Activated T-cell treated with anti-CD3 and anti-CD28 coated beads for 48 hours (primary cell): Measurements from ENCODE around the gene FAM240A.

ENCODE experiments used
- DNase-seq: peaks from one replicate; pipeline ENCODE4 v3.0.0-alpha.2; 2020; ENCODE audit warnings: low read depth

FAM240A gene

GRCh38 chr3:46662771-46663551, 50.6 kb downstream of the FAM240A start:
- DNase-seq: no peak

- DNase-seq: no peak
These were observed 51.3 kb downstream of the FAM240A start for GRCh38 chr3:46663591-46664135.

- DNase-seq: no peak
These were observed 52.1 kb downstream of the FAM240A start for GRCh38 chr3:46664188-46664970.

GRCh38 chr3:46664971-46665762, 52.8 kb downstream of the FAM240A start:
- DNase-seq: no peak

- no peak for DNase-seq
These were observed 53.6 kb downstream of the FAM240A start for GRCh38 chr3:46665763-46666452.

GRCh38 chr3:46666453-46666845, 54.1 kb downstream of the FAM240A start:
- DNase-seq: no peak

- no peak for DNase-seq
These were observed 54.8 kb downstream of the FAM240A start for GRCh38 chr3:46667061-46667621.

- DNase-seq: no peak
These were observed 55.3 kb downstream of the FAM240A start for GRCh38 chr3:46667657-46668056.

- no peak for DNase-seq
These were observed 55.8 kb downstream of the FAM240A start for GRCh38 chr3:46668116-46668515.

- DNase-seq: no peak
These were observed 56.3 kb downstream of the FAM240A start for GRCh38 chr3:46668591-46668990.

GRCh38 chr3:46669191-46669999, 57.1 kb downstream of the FAM240A start:
- no peak for DNase-seq

GRCh38 chr3:46670000-46670890, 57.9 kb downstream of the FAM240A start:
- no peak for DNase-seq

GRCh38 chr3:46670891-46671427, 58.6 kb downstream of the FAM240A start:
- DNase-seq: no peak

- DNase-seq: no peak
These were observed 59.4 kb downstream of the FAM240A start for GRCh38 chr3:46671541-46672348.

GRCh38 chr3:46672349-46672695, 60.0 kb downstream of the FAM240A start:
- DNase-seq: no peak

- no peak for DNase-seq
These were observed 61.1 kb downstream of the FAM240A start for GRCh38 chr3:46673151-46674030.
